Measurements from ENCODE around the gene ASTN1. TPM values are rescaled to one million over a fixed set of nuclear protein-coding genes. Genes with fewer than 3 reads are reported as not detected.

Gene ASTN1
- total RNA-seq, 1 donor from 2014 or later: 3.7 TPM

- H3K27ac ChIP-seq (ENCODE audit: low read depth, low read length): no peak overlapping the region
Observed at GRCh38 chr1:177137814-177138213, 26.7 kb downstream of the ASTN1 start.

DNA sequence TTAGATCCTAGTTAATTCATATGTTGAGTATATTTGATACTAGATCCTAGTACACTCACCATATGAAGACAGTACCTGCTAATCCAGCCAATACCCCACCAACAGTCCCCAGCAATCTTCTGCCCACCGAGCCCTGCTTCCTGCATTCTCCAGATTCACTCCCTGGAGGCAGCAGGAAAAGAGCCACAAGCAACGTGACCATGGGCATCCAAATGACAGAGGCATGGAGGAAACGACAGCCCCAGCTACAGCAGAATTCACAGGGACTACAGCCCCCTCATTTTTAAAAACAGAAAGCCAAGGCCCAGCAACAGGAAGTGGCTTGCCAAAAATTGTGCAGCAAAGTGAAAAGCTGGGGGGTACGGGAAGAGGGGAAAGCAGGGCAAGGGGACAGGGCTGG lies 29.3 kb downstream of the ASTN1 start:
- H3K36me3 ChIP-seq (ENCODE audit: control insufficient read depth in 3 of 3, insufficient read depth in 3 of 3, low read length in 3 of 3): no peaks in the 10 kb centered on the region
- H3K9me3 ChIP-seq (ENCODE audit: control insufficient read depth in 3 of 3, low read length in 3 of 3): no peaks in the 10 kb centered on the region
- H3K27ac ChIP-seq (ENCODE audit: low read depth, low read length): no peak overlapping the region
- H3K4me3 ChIP-seq (ENCODE audit: low read length in 3 of 3): no peak overlapping the region
- peaks cover 0 to 4% (median 0%) of the 10 kb centered on the region in 3 donors for H3K27me3 ChIP-seq (ENCODE audit: control insufficient read depth in 3 of 3, insufficient read depth in 3 of 3, low read length in 3 of 3)
- H3K4me1 ChIP-seq (ENCODE audit: control insufficient read depth in 3 of 3, insufficient read depth in 3 of 3, low read length in 3 of 3): no peaks in the 10 kb centered on the region
- no peak overlapping the region for H3K9ac ChIP-seq (ENCODE audit: low read depth in 1 of 3, low read length in 3 of 3)

More at GRCh38 chr1:177137814-177138213, 26.7 kb downstream of the ASTN1 start:
- H3K4me1 ChIP-seq (ENCODE audit: control insufficient read depth in 3 of 3, insufficient read depth in 3 of 3, low read length in 3 of 3): no peaks in the 10 kb centered on the region
- no peak overlapping the region for H3K4me3 ChIP-seq (ENCODE audit: low read length in 3 of 3)
- H3K9ac ChIP-seq (ENCODE audit: low read depth in 1 of 3, low read length in 3 of 3): no peak overlapping the region
- peaks cover 0 to 2% (median 0%) of the 10 kb centered on the region in 3 donors for H3K27me3 ChIP-seq (ENCODE audit: control insufficient read depth in 3 of 3, insufficient read depth in 3 of 3, low read length in 3 of 3)
- H3K36me3 ChIP-seq (ENCODE audit: control insufficient read depth in 3 of 3, insufficient read depth in 3 of 3, low read length in 3 of 3): no peaks in the 10 kb centered on the region
- no peaks in the 10 kb centered on the region for H3K9me3 ChIP-seq (ENCODE audit: control insufficient read depth in 3 of 3, low read length in 3 of 3)

GRCh38 chr1:177133977-177134538 lies 30.5 kb downstream of the ASTN1 start:
- Histone ChIP-seq H3K4me1 (ENCODE audit: control insufficient read depth in 3 of 3, insufficient read depth in 3 of 3, low read length in 3 of 3) (no peaks in the 10 kb centered on the region), H3K27me3 (ENCODE audit: control insufficient read depth in 3 of 3, insufficient read depth in 3 of 3, low read length in 3 of 3) (peaks cover 0 to 4% (median 0%) of the 10 kb centered on the region in 3 donors), H3K36me3 (ENCODE audit: control insufficient read depth in 3 of 3, insufficient read depth in 3 of 3, low read length in 3 of 3) (no peaks in the 10 kb centered on the region), H3K9ac (ENCODE audit: low read depth in 1 of 3, low read length in 3 of 3) (no peak overlapping the region), H3K27ac (ENCODE audit: low read depth, low read length) (no peak overlapping the region), H3K9me3 (ENCODE audit: control insufficient read depth in 3 of 3, low read length in 3 of 3) (no peaks in the 10 kb centered on the region), H3K4me3 (ENCODE audit: low read length in 3 of 3) (no peak overlapping the region)

- H3K36me3 ChIP-seq (ENCODE audit: control insufficient read depth in 3 of 3, insufficient read depth in 3 of 3, low read length in 3 of 3): no peaks in the 10 kb centered on the region
- H3K4me1 ChIP-seq (ENCODE audit: control insufficient read depth in 3 of 3, insufficient read depth in 3 of 3, low read length in 3 of 3): no peaks in the 10 kb centered on the region
- no peak overlapping the region for H3K27ac ChIP-seq (ENCODE audit: low read depth, low read length)
- no peak overlapping the region for H3K4me3 ChIP-seq (ENCODE audit: low read length in 3 of 3)
- no peak overlapping the region for H3K9ac ChIP-seq (ENCODE audit: low read depth in 1 of 3, low read length in 3 of 3)
- peaks cover 0 to 4% (median 0%) of the 10 kb centered on the region in 3 donors for H3K27me3 ChIP-seq (ENCODE audit: control insufficient read depth in 3 of 3, insufficient read depth in 3 of 3, low read length in 3 of 3)
- no peaks in the 10 kb centered on the region for H3K9me3 ChIP-seq (ENCODE audit: control insufficient read depth in 3 of 3, low read length in 3 of 3)
Observed at GRCh38 chr1:177132141-177132540, 32.4 kb downstream of the ASTN1 start.

DNA sequence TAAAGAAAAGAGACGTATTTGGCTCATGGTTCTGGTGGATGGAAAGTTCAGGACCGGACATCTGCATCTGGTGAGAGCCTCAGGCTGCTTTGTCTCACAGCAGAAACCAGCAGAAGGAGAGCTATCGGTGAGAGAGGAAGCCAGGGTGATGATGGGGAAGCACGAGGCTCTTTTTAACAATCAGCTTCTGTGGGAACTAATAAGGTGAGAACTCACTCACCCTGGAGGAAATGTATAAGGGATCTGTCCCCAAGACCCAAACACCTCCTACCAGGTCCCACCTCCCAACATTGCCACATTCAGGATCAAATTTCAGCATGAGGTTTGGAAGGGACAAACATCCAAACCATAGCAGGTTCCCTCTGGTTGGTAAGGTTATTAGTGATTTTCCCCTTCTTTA lies 32.8 kb downstream of the ASTN1 start:
- Histone ChIP-seq H3K36me3 (ENCODE audit: control insufficient read depth in 3 of 3, insufficient read depth in 3 of 3, low read length in 3 of 3) (no peaks in the 10 kb centered on the region), H3K4me3 (ENCODE audit: low read length in 3 of 3) (no peak overlapping the region), H3K4me1 (ENCODE audit: control insufficient read depth in 3 of 3, insufficient read depth in 3 of 3, low read length in 3 of 3) (no peaks in the 10 kb centered on the region), H3K9me3 (ENCODE audit: control insufficient read depth in 3 of 3, low read length in 3 of 3) (no peaks in the 10 kb centered on the region), H3K9ac (ENCODE audit: low read depth in 1 of 3, low read length in 3 of 3) (no peak overlapping the region), H3K27me3 (ENCODE audit: control insufficient read depth in 3 of 3, insufficient read depth in 3 of 3, low read length in 3 of 3) (peaks cover 0 to 4% (median 0%) of the 10 kb centered on the region in 3 donors), H3K27ac (ENCODE audit: low read depth, low read length) (no peak overlapping the region)

DNA sequence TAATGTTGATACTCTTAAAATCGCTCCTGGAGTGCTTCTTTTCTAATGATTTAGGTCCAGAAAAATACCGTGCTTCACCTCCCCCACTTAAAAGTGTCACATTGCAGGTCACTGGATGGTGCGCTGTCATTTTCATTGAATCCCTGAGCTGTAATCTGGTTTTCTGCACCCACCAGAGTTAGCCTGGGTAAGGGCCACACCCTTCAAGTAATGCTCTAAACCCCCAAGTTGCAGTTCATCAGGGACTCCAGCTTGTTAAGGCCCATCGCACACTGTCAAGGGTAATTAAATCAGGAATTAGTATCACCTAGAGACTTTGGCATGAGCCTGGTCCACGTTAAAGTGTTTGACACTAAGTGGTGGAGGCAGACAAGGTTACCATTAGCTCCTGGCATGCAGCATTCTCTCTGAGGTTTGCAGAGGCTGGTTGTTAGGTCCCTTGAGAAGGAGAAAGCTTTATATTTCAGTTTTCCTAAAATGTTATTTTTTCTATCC lies 34.0 kb downstream of the ASTN1 start:
- Histone ChIP-seq H3K9me3 (ENCODE audit: control insufficient read depth in 3 of 3, low read length in 3 of 3) (no peaks in the 10 kb centered on the region), H3K9ac (ENCODE audit: low read depth in 1 of 3, low read length in 3 of 3) (no peak overlapping the region), H3K36me3 (ENCODE audit: control insufficient read depth in 3 of 3, insufficient read depth in 3 of 3, low read length in 3 of 3) (no peaks in the 10 kb centered on the region), H3K4me3 (ENCODE audit: low read length in 3 of 3) (no peak overlapping the region), H3K27ac (ENCODE audit: low read depth, low read length) (no peak overlapping the region), H3K27me3 (ENCODE audit: control insufficient read depth in 3 of 3, insufficient read depth in 3 of 3, low read length in 3 of 3) (peaks cover 0 to 4% (median 0%) of the 10 kb centered on the region in 3 donors), H3K4me1 (ENCODE audit: control insufficient read depth in 3 of 3, insufficient read depth in 3 of 3, low read length in 3 of 3) (no peaks in the 10 kb centered on the region)

DNA sequence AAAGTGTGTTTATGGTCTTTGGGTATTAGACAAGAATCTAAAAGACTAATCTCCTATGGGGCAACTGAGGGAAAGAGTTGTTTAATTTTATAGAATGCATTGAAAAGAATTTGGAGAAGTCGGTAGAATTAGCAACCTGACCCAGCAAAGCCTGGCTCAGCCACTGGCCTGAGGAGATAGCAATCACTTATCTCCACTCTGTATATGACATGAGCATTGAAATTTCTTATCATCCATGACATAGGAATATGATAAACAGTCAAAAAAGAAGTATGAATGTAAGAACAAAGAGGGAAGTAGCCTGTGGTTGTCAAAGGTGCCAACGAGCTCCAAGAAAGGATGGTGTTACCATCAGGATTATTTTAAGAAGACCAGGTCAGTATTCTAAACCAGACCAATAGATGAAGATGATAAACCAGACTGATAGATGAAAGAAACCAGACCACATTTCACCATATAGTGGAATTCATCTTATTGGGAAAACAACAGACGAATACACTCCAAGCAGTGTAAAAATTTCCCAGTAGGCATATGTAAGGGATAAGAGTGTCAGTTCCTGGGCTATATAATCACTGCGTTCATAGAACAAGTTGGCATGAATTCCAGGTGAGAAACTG lies 35.7 kb downstream of the ASTN1 start:
- H3K9ac ChIP-seq (ENCODE audit: low read depth in 1 of 3, low read length in 3 of 3): no peak overlapping the region
- no peaks in the 10 kb centered on the region for H3K9me3 ChIP-seq (ENCODE audit: control insufficient read depth in 3 of 3, low read length in 3 of 3)
- H3K4me3 ChIP-seq (ENCODE audit: low read length in 3 of 3): no peak overlapping the region
- no peaks in the 10 kb centered on the region for H3K36me3 ChIP-seq (ENCODE audit: control insufficient read depth in 3 of 3, insufficient read depth in 3 of 3, low read length in 3 of 3)
- no peaks in the 10 kb centered on the region for H3K4me1 ChIP-seq (ENCODE audit: control insufficient read depth in 3 of 3, insufficient read depth in 3 of 3, low read length in 3 of 3)
- no peak overlapping the region for H3K27ac ChIP-seq (ENCODE audit: low read depth, low read length)
- H3K27me3 ChIP-seq (ENCODE audit: control insufficient read depth in 3 of 3, insufficient read depth in 3 of 3, low read length in 3 of 3): peaks cover 0 to 4% (median 0%) of the 10 kb centered on the region in 3 donors

DNA sequence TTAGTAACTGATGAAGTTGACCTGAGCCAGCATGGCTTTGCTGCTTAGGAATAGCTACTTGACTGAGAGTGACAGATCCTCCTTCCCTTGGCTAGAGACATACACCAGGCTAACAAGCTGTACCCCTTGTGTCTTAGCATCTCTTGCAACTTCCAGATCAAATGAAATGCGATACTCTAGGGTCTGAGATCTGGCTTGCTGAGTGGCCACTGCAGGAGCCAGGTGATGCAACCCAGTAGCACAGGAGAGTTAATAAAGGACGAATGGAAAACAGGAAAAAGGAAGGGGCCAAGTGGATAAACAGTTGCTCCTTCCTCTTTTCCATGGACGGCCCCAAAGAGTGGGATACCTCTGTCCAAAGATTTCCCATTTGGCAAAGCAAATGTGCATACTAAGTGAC lies 38.2 kb downstream of the ASTN1 start:
- Histone ChIP-seq H3K4me1 (ENCODE audit: control insufficient read depth in 3 of 3, insufficient read depth in 3 of 3, low read length in 3 of 3) (no peaks in the 10 kb centered on the region), H3K27ac (ENCODE audit: low read depth, low read length) (no peak overlapping the region), H3K9ac (ENCODE audit: low read depth in 1 of 3, low read length in 3 of 3) (no peak overlapping the region), H3K4me3 (ENCODE audit: low read length in 3 of 3) (no peak overlapping the region), H3K9me3 (ENCODE audit: control insufficient read depth in 3 of 3, low read length in 3 of 3) (no peaks in the 10 kb centered on the region), H3K36me3 (ENCODE audit: control insufficient read depth in 3 of 3, insufficient read depth in 3 of 3, low read length in 3 of 3) (no peaks in the 10 kb centered on the region), H3K27me3 (ENCODE audit: control insufficient read depth in 3 of 3, insufficient read depth in 3 of 3, low read length in 3 of 3) (peaks cover 0 to 3% (median 0%) of the 10 kb centered on the region in 3 donors)

DNA sequence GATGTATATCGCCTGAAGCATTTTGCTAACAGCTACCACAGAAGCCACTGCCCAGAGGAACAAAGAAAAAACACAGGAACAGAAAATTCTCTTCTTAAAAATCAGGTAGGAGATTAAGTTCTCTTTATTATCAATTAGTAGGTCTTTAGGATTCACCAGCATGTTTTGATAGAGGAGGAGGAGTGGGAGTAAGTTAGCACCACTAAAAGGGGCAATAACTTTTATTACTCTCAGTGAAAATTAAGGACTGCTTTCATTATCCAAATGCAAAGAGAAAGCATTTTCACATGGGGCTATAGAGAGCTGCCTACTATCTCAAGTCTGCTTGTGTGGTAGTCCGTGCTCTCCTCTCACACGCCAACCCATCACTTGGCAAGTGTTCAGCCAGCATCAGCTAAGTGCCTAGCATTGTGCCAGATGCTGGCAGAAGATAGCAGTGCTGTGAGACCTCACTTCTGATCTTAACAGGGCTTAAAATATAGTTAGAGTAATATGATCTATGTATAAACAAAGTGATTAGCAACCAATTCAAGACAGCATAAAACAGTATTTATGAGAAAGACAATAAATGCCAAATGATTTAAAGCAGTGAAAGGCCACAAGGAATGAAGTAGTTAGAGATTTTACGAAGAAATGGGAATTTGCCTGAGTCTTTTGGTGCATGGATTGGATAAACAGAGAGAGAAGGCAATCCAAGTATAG lies 39.8 kb downstream of the ASTN1 start:
- H3K4me3 ChIP-seq (ENCODE audit: low read length in 3 of 3): no peak overlapping the region
- no peaks in the 10 kb centered on the region for H3K36me3 ChIP-seq (ENCODE audit: control insufficient read depth in 3 of 3, insufficient read depth in 3 of 3, low read length in 3 of 3)
- H3K9ac ChIP-seq (ENCODE audit: low read depth in 1 of 3, low read length in 3 of 3): no peak overlapping the region
- H3K9me3 ChIP-seq (ENCODE audit: control insufficient read depth in 3 of 3, low read length in 3 of 3): no peaks in the 10 kb centered on the region
- H3K27ac ChIP-seq (ENCODE audit: low read depth, low read length): no peak overlapping the region
- H3K4me1 ChIP-seq (ENCODE audit: control insufficient read depth in 3 of 3, insufficient read depth in 3 of 3, low read length in 3 of 3): no peaks in the 10 kb centered on the region
- H3K27me3 ChIP-seq (ENCODE audit: control insufficient read depth in 3 of 3, insufficient read depth in 3 of 3, low read length in 3 of 3): peaks cover 0 to 3% (median 0%) of the 10 kb centered on the region in 3 donors
